Effector memory CD4-positive, alpha-beta T cell (primary cell): ENCODE data around the gene DPCD.
A peak's percentile ranks its signal among the peaks of the same experiment; 100 is the strongest.

Source experiments
- DNase-seq, 3 donors: peaks; one replicate each; pipeline ENCODE4 v3.0.0-alpha.2; 2020
- H3K27ac ChIP-seq: 2 replicates; pipeline ENCODE4 v1.7.0; 2013; ENCODE audit warnings: mild to moderate bottlenecking, low read length, moderate library complexity; ENCODE audit not compliant: insufficient read depth, poor library complexity, severe bottlenecking
- H3K27me3 ChIP-seq: replicated peaks from 2 replicates; pipeline ENCODE4 v1.7.0; 2013; ENCODE audit warnings: mild to moderate bottlenecking, low read length; ENCODE audit not compliant: insufficient read depth, control insufficient read depth, poor library complexity, severe bottlenecking
- H3K36me3 ChIP-seq: 2 replicates; pipeline ENCODE4 v1.7.0; 2013; ENCODE audit warnings: mild to moderate bottlenecking, low read length, moderate library complexity; ENCODE audit not compliant: control insufficient read depth, insufficient read depth
- H3K4me1 ChIP-seq: 2 replicates; pipeline ENCODE4 v1.7.0; 2013; ENCODE audit warnings: low read length, mild to moderate bottlenecking; ENCODE audit not compliant: control insufficient read depth, insufficient read depth, poor library complexity, severe bottlenecking
- H3K4me3 ChIP-seq: 2 replicates; pipeline ENCODE4 v1.7.0; 2013; ENCODE audit warnings: low read length, low read depth, mild to moderate bottlenecking; ENCODE audit not compliant: insufficient read depth, poor library complexity, severe bottlenecking
- H3K9me3 ChIP-seq: 2 replicates; pipeline ENCODE4 v1.7.0; 2013; ENCODE audit warnings: mild to moderate bottlenecking, low read length, moderate library complexity; ENCODE audit not compliant: control insufficient read depth

The DPCD gene

DNA sequence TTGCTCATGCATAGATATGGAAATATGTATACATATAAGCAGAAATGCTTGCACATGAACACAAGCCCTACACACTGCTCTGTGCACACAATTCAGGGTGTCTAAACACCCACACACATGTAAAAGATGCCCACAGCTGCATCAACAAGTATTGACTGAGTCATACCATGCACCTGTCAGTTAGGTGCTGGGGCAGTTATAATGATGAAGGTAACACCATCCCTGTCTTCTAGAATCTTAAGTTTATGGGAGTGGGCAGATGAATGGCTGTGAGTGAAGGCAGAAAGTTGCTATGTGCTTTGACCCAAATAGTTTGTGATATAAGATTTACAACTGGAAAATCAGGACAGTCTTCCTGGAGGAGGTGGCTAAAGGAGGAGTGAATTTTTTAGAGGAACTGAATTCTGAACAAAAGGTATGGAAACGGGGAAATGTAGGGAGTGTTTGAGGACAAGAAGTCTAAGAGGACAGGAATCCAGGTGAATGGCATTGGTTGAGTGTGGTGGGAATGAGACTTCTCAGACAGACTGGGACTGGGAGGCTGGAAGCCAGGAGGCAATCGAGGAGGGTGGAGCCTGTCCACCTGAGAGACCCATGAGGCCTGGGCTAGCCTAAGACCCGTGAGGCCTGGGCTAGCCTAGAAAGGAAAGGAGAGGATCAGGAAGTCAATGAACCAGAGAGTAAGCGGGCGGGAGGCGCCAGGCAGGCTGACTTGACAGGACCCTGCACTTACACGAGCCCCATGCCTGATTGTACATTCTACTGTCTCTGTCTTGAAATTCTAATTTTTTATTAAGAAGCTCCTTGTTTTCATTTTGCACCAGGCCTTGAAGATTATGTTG lies 20.7 kb upstream of the DPCD start:
- Histone ChIP-seq H3K4me3 (no peak overlapping the region), H3K9me3 (no peaks in the 10 kb centered on the region), H3K27me3 (peaks cover 40% of the 10 kb centered on the region), H3K36me3 (no peaks in the 10 kb centered on the region), H3K4me1 (peaks cover 20% of the 10 kb centered on the region), H3K27ac (no peak overlapping the region)
- no peak for DNase-seq

DNA sequence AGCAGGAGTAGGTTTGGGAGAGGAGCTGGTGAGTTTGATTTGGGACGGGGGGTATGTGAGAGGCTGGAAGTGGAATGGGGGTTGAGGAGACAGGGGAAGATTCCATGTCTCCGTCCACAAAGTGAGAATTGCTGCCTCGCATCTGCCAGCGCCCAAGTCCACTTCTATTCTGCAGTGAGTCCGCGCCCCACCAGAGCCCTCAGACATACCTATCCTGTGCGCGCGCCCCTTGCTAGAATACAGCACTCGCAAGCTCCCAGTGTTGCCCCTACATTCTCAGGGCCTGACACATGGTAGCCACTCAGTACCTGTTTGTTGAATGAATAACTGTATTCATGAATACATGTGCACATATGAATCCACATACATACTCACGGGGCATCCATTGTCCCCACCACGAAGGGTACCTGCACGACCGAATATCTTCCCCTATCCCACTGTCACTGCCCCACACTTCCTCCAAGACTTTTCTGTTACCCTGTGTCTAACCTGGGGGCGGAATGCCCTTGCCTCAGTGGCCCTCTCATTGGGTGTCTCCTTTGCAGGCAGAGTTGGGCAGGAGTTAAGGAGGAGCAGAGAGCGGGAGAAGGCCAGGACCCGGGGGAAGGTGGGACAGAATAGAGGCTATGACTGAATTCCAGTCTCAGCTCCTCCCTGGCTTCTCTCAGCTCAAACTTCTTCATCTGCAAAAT lies 19.9 kb upstream of the DPCD start:
- Histone ChIP-seq H3K4me3 (no peak overlapping the region), H3K4me1 (peaks cover 20% of the 10 kb centered on the region), H3K27ac (no peak overlapping the region), H3K36me3 (no peaks in the 10 kb centered on the region), H3K27me3 (peaks cover 40% of the 10 kb centered on the region), H3K9me3 (no peaks in the 10 kb centered on the region)
- DNase-seq: no peak

DNA sequence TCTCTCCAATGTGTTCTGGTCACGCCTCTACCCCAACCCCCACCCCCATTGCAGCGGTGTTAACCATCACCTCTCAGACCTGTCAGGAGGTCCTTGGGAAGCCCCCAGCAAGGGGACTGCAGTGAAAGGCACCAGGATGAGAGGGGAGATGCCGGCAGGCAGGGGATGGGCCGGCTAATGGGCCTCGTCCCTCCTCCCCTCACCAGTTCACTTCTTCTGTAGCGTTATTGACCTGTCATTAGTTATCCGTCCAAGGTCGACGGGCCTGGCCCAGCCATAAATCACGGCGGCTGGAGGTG lies 18.8 kb upstream of the DPCD start:
- Histone ChIP-seq H3K36me3 (no peaks in the 10 kb centered on the region), H3K27me3 (peaks cover 35% of the 10 kb centered on the region), H3K9me3 (no peaks in the 10 kb centered on the region), H3K4me3 (no peak overlapping the region), H3K27ac (no peak overlapping the region), H3K4me1 (peaks cover 20% of the 10 kb centered on the region)
- no peak for DNase-seq

DNA sequence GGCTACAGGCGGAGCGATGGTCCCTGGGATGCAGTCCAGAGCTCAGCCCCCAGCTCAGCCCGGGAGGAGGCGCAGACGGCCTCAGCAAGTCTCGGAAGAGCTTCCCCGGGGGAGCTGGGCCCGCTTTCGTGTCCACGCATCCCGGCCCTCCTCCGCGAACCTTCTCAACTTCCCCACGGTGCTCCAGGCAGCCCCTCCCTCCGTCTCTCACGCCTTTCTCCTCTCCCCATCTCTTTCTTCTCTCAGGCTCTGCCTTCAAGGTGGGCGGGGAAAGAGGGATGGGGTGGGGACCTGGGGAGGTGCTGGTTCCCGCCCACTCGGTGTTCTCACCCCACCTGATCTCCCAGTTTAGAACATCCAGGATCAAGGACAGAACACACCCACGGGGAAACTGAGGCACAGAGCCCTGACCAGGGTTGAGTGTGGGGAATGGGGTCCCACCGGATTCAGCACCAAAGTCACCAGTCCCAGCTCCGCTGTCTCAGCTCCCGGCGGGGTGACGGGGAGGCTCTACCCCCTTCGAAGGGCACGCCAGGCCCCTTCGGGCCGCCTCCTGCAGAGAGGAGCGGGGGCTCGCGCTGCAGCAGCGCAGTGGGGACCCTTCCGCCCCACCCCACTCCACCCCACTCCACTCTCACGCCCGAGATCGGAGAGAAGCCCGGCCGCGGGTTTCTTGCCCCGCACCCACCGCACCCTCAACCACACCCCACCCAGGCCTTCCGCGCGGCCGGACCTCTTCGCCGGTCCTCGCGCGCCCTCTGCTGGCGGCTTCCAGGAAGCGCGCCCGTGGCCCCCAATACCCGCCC lies 18.3 kb upstream of the DPCD start:
- H3K4me1 ChIP-seq: peaks cover 20% of the 10 kb centered on the region
- no peak overlapping the region for H3K27ac ChIP-seq
- H3K4me3 ChIP-seq: peak overlapping the region; percentile 38
- no peaks in the 10 kb centered on the region for H3K36me3 ChIP-seq
- H3K27me3 ChIP-seq: peaks cover 35% of the 10 kb centered on the region
- DNase-seq: peak; percentile 54 to 72 (median 64)
- no peaks in the 10 kb centered on the region for H3K9me3 ChIP-seq

DNA sequence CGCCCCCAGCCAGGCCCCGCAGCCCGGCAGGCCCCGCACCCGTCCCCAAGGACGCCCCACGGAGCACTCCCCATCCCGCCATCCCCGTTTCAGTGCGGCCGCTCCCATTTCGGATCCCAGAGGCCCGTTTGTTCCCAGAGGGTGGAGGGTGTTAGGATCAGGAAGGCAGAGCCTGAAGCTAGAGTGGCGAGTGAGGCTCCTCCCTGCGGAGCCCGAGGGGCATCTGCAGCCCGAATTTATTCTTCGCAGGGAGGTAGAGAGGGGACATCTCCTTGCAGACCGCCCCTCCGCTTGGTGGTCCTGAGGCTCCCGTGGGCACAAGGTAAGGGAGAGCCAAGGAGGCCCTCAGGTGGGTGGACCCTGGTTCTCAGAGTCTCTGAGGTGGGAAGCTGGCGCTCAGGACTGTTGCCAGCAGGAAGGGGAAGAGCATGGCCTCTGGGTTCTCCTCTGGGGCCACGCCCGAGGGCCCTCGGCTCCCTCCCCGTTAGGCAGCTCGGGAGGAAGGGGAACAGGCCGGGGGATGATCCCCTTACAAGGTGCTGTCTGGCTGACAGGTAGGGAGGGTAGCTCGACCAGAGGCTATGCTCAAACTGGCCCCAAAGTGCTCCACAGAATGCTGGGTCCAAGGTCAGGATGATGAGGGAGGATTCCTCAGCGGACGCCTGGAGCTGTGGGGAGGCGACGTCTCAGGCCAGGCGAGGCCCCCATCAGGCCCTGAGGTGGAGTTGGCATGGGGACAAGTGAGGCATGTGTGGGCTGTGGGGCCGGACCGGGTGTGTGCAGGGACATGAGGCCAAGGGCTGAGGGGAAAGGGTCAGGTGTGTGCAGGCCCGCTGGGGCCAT lies 17.5 kb upstream of the DPCD start:
- Histone ChIP-seq H3K27me3 (peaks cover 35% of the 10 kb centered on the region), H3K27ac (no peak overlapping the region), H3K9me3 (no peaks in the 10 kb centered on the region), H3K36me3 (no peaks in the 10 kb centered on the region), H3K4me3 (peak overlapping the region; percentile 38), H3K4me1 (peaks cover 20% of the 10 kb centered on the region)
- DNase-seq: no peak

DNA sequence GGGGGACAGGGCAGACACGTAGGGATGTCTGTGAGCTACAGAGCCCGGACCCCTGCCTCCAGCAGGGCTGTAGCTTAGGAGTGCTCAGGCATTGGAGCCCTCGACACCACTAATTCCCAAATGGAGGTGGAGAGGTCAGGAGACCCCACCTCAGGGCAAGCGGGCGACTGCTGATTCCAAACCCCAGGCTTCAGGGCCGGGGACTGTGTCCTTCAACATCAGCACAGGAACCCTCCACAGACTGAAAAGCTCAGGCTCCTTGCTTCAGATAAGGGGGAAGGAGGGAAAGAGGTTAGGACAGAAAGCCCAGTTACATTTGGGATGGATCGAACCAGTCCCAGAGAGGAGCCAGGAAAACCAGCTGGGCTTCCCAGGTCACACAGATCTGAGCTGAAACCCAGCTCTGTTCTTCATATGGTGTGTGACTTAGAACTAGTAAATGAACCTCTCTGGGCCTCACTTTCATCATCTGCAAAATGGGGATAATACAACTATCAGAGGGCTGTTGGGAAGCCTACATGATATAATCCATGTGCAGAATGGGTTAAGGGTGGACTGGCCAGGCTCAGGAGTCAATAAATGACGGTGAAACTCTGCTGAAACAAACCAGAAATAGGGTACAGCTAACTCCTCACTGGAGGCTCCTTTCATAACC lies 16.7 kb upstream of the DPCD start:
- Histone ChIP-seq H3K27me3 (peaks cover 30% of the 10 kb centered on the region), H3K36me3 (peaks cover 3% of the 10 kb centered on the region), H3K4me3 (no peak overlapping the region), H3K4me1 (peaks cover 20% of the 10 kb centered on the region), H3K9me3 (no peaks in the 10 kb centered on the region), H3K27ac (no peak overlapping the region)
- DNase-seq: no peak

DNA sequence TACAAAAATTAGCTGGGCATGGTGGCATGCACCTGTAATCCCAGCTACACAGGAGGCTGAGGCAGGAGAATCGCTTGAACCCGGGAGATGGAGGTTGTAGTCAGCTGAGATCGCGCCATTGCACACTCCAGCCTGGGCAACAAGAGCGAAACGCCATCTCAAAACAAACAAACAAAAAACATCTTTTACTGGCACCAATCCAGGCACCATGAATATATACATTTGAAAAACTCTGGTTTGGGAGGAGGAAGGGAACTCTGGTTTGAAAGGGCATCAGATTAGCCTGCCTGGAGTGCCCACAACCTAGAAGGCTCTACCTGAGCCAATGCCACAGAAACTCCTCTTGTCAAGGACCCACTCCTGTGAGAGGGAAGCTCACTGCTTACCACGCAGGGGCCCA lies 16.0 kb upstream of the DPCD start:
- peaks cover 15% of the 10 kb centered on the region for H3K4me1 ChIP-seq
- H3K4me3 ChIP-seq: no peak overlapping the region
- H3K9me3 ChIP-seq: no peaks in the 10 kb centered on the region
- no peak overlapping the region for H3K27ac ChIP-seq
- no peak for DNase-seq
- H3K36me3 ChIP-seq: peaks cover 3% of the 10 kb centered on the region
- peaks cover 24% of the 10 kb centered on the region for H3K27me3 ChIP-seq

DNA sequence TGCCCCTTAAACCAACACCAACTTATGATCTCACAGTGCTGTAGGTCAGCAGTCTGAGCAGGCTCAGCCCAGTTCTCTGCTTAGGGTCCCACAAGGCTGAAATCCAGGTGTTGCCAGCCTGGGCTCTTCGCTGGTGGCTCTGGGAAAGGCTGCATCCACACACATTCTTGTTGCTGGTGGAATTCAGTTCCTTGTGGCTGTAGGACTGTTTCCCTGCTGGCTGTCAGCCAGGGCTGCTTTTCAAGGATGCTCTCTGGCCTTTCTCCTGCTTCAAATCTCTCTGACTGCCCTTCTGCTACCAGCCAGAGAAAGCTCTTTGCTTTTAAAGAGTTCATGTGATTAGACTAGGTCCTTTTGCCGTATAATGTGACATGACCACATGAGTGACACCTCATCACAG lies 15.3 kb upstream of the DPCD start:
- no peak overlapping the region for H3K27ac ChIP-seq
- H3K9me3 ChIP-seq: no peaks in the 10 kb centered on the region
- peaks cover 3% of the 10 kb centered on the region for H3K36me3 ChIP-seq
- DNase-seq: no peak
- H3K4me3 ChIP-seq: no peak overlapping the region
- H3K27me3 ChIP-seq: peaks cover 19% of the 10 kb centered on the region
- H3K4me1 ChIP-seq: peaks cover 15% of the 10 kb centered on the region
